ENCODE measurements around the gene SNED1. TPM values are rescaled to one million over a fixed set of nuclear protein-coding genes. Genes with fewer than 3 reads are reported as not detected.

Gene SNED1
- total and polyA plus RNA-seq, 7 donors: 0.69 to 37.1 (median 8.3) TPM

GRCh38 chr2:241137276-241138190 is 139.1 kb downstream of the SNED1 start:
- no peak overlapping the region for H3K27ac ChIP-seq
- peak; percentile 52 for DNase-seq
- H3K36me3 ChIP-seq: no peaks in the 10 kb centered on the region

GRCh38 chr2:241138471-241138870 is 140.1 kb downstream of the SNED1 start:
- TF ChIP-seq POLR2AphosphoS5 (IDR thresholded peaks at IDR 0.05) (no peak), POLR2A (IDR thresholded peaks at IDR 0.05) (no peak), EP300 (IDR thresholded peaks at IDR 0.05) (no peak), CTCF (IDR thresholded peaks at IDR 0.05) (no peak)
- no peaks in the 10 kb centered on the region for H3K9me3 ChIP-seq
- DNase-seq: peak; percentile 29
- H3K4me3 ChIP-seq: no peak overlapping the region
- no peaks in the 10 kb centered on the region for H3K27me3 ChIP-seq
- intact Hi-C loops (cut with DNase I): no loop called here
- WGBS, 2 donors: 95 to 96% methylated on average over 16 of the region's 16 CpGs
- H3K27ac ChIP-seq: no peak overlapping the region
- no peaks in the 10 kb centered on the region for H3K4me1 ChIP-seq
- H3K36me3 ChIP-seq: no peaks in the 10 kb centered on the region

More at GRCh38 chr2:241137276-241138190, 139.1 kb downstream of the SNED1 start:
- Histone ChIP-seq H3K4me1 (no peaks in the 10 kb centered on the region), H3K27me3 (no peaks in the 10 kb centered on the region), H3K9me3 (no peaks in the 10 kb centered on the region), H3K4me3 (no peak overlapping the region)
- 90 to 91% methylated on average over 24 of the region's 24 CpGs for WGBS, 2 donors
- intact Hi-C loops (cut with DNase I): no loop called here
- TF ChIP-seq CTCF (IDR thresholded peaks at IDR 0.05): no peak

GRCh38 chr2:241139531-241140444 is 141.4 kb downstream of the SNED1 start:
- TF ChIP-seq POLR2AphosphoS5 (IDR thresholded peaks at IDR 0.05) (no peak), EP300 (IDR thresholded peaks at IDR 0.05) (no peak), CTCF (IDR thresholded peaks at IDR 0.05) (no peak), POLR2A (IDR thresholded peaks at IDR 0.05) (no peak)
- Histone ChIP-seq H3K4me1 (no peaks in the 10 kb centered on the region), H3K27ac (no peak overlapping the region), H3K27me3 (no peaks in the 10 kb centered on the region), H3K4me3 (no peak overlapping the region), H3K9me3 (no peaks in the 10 kb centered on the region), H3K36me3 (no peaks in the 10 kb centered on the region)
- WGBS, 2 donors: 90 to 94% methylated on average over 24 of the region's 24 CpGs
- DNase-seq: peak; percentile 32
- intact Hi-C loops (cut with DNase I): no loop called here

GRCh38 chr2:241140445-241140840 is 142.0 kb downstream of the SNED1 start:
- peak; percentile 39 for DNase-seq
- no peaks in the 10 kb centered on the region for H3K27me3 ChIP-seq
- WGBS, 2 donors: 97% methylated on average over 10 of the region's 10 CpGs
- H3K9me3 ChIP-seq: no peaks in the 10 kb centered on the region
- no peak for TF ChIP-seq POLR2A (IDR thresholded peaks at IDR 0.05)
- H3K4me1 ChIP-seq: no peaks in the 10 kb centered on the region
- no peak overlapping the region for H3K27ac ChIP-seq
- H3K4me3 ChIP-seq: no peak overlapping the region
- H3K36me3 ChIP-seq: no peaks in the 10 kb centered on the region
- intact Hi-C loops (cut with DNase I): no loop called here

- intact Hi-C loops (cut with DNase I): no loop called here
- WGBS, 2 donors: 94 to 97% methylated on average over 14 of the region's 14 CpGs
- TF ChIP-seq POLR2AphosphoS5 (IDR thresholded peaks at IDR 0.05): no peak
- no peak for TF ChIP-seq POLR2A (IDR thresholded peaks at IDR 0.05)
- no peak for TF ChIP-seq CTCF (IDR thresholded peaks at IDR 0.05)
- no peak for TF ChIP-seq EP300 (IDR thresholded peaks at IDR 0.05)
- Histone ChIP-seq H3K9me3 (no peaks in the 10 kb centered on the region), H3K27me3 (no peaks in the 10 kb centered on the region), H3K4me1 (no peaks in the 10 kb centered on the region), H3K4me3 (no peak overlapping the region), H3K27ac (no peak overlapping the region), H3K36me3 (no peaks in the 10 kb centered on the region)
- DNase-seq: peak; percentile 48
Observed at GRCh38 chr2:241141214-241141770, 142.9 kb downstream of the SNED1 start.

Measured in sigmoid colon (tissue), 7 donors.